ENCODE data around the gene RIC8B.

GRCh38 chr12:106845902-106846301 lies 71.4 kb downstream of the RIC8B start:
- TF ChIP-seq, protein P1, sequence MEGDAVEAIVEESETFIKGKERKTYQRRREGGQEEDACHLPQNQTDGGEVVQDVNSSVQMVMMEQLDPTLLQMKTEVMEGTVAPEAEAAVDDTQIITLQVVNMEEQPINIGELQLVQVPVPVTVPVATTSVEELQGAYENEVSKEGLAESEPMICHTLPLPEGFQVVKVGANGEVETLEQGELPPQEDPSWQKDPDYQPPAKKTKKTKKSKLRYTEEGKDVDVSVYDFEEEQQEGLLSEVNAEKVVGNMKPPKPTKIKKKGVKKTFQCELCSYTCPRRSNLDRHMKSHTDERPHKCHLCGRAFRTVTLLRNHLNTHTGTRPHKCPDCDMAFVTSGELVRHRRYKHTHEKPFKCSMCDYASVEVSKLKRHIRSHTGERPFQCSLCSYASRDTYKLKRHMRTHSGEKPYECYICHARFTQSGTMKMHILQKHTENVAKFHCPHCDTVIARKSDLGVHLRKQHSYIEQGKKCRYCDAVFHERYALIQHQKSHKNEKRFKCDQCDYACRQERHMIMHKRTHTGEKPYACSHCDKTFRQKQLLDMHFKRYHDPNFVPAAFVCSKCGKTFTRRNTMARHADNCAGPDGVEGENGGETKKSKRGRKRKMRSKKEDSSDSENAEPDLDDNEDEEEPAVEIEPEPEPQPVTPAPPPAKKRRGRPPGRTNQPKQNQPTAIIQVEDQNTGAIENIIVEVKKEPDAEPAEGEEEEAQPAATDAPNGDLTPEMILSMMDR (IDR thresholded peaks at IDR 0.05; ENCODE audit: low read length) = no peak
- TF ChIP-seq EZH2 (IDR thresholded peaks at IDR 0.05; ENCODE audit: borderline replicate concordance, low read length) = no peak
